ENCODE measurements around the gene PDE4D. TPM values are rescaled to one million over a fixed set of nuclear protein-coding genes. Genes with fewer than 3 reads are reported as not detected.
A peak's percentile ranks its signal among the peaks of the same experiment; 100 is the strongest.

Gene PDE4D
- polyA plus RNA-seq (ENCODE audit: insufficient read length in 3 of 3), result 10 to 100 TPM; 17.7 to 21.3 (median 19.7) TPM
- long read RNA-seq, donor 1, result 0 reads
- long read RNA-seq, donor 2, partial matches to known transcripts, result 0 of 2 reads
- long read RNA-seq, donor 2, other reads (novel, unspliced or antisense), result 0 of 2 reads
- long read RNA-seq, donor 3, partial matches to known transcripts, result 0 of 5 reads
- long read RNA-seq, donor 3, other reads (novel, unspliced or antisense), result 0 of 5 reads
- long read RNA-seq, donor 4, result 0 reads
- long read RNA-seq, donor 5, result 0 reads
- long read RNA-seq, donor 6, partial matches to known transcripts, result 0 of 1 reads
- long read RNA-seq, donor 6, other reads (novel, unspliced or antisense), result 0 of 1 reads
- long read RNA-seq, donor 7, partial matches to known transcripts, result 0 of 1 reads
- long read RNA-seq, donor 7, other reads (novel, unspliced or antisense), result 0 of 1 reads
- long read RNA-seq, donor 8, result 0 reads
- long read RNA-seq, donor 9, partial matches to known transcripts, result 0 of 1 reads
- long read RNA-seq, donor 9, other reads (novel, unspliced or antisense), result 0 of 1 reads
- long read RNA-seq, donor 10, result 0 reads
- long read RNA-seq, donor 11, partial matches to known transcripts, result 0 of 1 reads
- long read RNA-seq, donor 11, other reads (novel, unspliced or antisense), result 0 of 1 reads
- long read RNA-seq, donor 12, partial matches to known transcripts, result 0 of 2 reads
- long read RNA-seq, donor 12, other reads (novel, unspliced or antisense), result 0 of 2 reads
- long read RNA-seq, donor 13, partial matches to known transcripts, result 0 of 1 reads
- long read RNA-seq, donor 13, other reads (novel, unspliced or antisense), result 0 of 1 reads
- long read RNA-seq, donor 14, result 0 reads
- long read RNA-seq, donor 15, partial matches to known transcripts, result 0 of 2 reads
- long read RNA-seq, donor 15, other reads (novel, unspliced or antisense), result 0 of 2 reads
- long read RNA-seq, donor 16, partial matches to known transcripts, result 0 of 3 reads
- long read RNA-seq, donor 16, other reads (novel, unspliced or antisense), result 0 of 3 reads

DNA sequence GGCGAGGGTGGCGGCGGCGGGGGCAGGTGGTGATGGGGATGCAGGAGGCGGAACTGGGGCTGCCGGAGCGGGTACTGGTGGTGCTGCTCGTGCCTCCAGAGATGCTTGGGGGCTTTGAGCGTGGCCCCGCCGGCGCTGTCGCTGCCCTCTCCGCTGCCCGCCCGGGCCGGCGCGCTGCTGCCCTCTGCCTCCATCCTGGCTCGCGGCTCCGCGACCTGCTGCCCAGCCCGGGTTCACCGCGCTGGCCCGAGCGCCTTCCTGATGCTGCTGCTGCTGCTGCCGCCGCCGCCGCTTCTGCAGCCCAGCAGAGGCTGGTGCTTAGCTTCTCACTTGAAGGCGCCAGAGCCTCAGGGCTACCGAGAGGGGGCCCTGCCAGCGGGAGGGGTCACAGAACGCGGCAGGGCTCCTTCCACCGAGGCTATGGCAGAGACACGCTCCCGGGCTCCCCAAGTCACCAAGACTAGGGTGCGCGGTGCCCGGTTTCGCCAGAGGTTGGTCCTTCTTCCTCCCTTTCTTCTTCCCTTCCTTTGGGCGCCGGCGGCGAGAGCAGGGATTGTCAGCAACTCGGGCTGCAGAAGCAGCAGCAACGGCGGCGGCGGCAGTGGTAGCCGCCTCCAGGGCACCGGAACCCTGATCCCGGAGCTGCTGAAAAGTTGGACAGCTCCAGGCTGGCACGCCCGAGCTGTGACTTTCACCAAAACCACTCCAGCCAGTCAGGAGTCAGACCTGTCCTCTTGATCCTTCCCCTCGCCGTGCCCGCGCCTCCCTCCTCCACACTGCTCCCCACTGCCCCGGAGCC, at the start of gene PDE4D:
Gene PDE4D (minus strand): TSS at position 298 of the 799 bp plus-strand sequence.
- DNase-seq, result peak; percentile 77

GRCh38 chr5:59937633-59938032, 44.1 kb upstream of the PDE4D start:
- no peak for DNase-seq

DNA sequence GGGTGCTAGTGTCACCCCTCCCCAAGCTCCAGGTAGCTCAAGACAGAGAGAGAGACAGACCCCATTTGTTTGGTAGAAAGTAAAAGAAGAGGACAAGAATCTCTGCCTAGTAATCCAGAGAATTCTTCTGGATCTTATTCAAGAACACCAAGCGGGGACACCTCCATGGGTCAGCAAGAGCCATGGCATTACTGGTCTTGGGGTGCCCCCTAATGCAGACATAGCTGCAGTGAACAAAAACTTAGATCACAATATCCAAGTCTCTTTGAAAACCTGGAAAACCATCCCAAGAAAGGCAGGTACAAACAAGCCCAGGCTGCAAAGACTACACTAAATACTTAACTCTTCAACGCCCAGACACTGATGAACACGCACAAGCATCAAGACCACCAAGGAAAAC, 29.9 kb upstream of the PDE4D start:
- no peak for DNase-seq

- DNase-seq, result no peak
Observed at GRCh38 chr5:59922220-59922619, 28.7 kb upstream of the PDE4D start.

- DNase-seq, result no peak
Observed at GRCh38 chr5:59921816-59922215, 28.3 kb upstream of the PDE4D start.

DNA sequence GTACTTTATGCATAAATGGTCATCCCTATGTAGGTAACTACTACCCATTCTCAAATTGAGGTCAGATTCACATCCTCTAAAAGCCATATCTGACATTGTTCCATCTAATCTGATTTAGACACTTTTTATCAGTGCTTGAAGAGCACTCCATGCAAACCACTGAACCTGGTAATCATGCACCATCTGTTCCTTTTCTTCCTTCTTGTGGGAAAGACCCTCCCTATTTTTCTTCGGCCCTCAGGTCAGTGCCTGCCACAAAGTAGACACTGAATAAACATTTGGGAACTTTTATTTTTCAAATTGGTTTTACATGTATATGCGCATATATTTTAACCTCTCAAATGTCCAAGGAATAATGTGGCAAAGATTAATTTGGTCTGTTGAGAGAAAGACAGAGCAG, 26.0 kb upstream of the PDE4D start:
- DNase-seq, result no peak

GRCh38 chr5:59917121-59917520, 23.6 kb upstream of the PDE4D start:
- DNase-seq, result no peak

DNA sequence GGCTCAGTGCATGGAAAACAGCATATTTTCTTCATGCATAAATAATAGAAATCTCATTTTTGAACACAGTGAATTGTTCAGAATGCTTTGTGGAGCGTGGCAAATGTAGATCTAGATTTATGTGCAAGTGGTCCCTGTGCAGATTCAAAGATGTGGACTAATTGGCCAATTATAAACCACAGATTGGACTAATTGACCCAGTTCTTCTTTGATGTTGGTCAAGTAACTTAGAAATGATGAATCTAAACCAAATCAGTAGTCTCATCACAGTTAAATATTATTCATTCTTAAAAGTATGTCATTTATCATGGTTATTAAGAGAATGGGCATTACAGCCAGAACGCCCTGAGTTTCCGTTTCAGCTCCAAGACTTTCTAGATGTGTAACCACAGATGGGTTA, 11.7 kb upstream of the PDE4D start:
- no peak for DNase-seq

DNA sequence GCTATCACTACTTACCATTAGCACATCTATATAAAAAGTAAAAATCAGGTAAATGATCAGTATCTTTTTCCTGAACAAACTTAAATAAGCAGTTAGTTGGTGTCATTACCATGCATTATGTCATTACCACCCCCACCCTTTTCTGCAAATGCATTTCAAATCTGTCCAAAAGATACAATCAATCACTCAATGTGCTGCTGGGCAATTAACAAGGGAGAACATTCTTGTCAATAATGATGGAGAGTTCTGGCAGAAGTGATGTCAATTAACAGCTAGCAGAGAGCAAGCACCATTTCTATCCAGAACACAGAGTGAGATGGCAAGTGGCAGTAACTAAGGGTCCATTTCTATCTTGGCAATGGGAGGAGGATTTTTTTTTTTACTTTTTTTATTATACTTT, 3.5 kb upstream of the PDE4D start:
- no peak for DNase-seq

- DNase-seq, result no peak
Observed at GRCh38 chr5:59891962-59892643, 1.4 kb downstream of the PDE4D start.

DNA sequence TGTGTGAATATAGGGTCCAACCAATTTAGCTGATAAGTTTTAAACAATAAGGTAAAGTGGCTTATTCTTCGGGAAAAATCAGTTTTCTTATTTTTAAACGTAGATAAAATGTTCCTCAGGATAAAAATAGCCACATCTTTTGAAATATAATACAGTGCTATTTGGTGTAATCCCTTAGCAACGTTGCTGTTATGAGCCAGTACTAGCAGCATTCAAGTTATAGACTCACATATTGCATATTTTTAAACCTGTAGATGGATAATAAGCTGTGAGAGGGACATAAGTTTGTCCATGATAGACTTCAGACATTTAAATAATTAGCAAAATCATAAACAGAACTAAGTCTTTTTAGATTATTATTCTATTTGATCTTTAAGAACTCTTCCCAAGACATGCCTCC, 6.3 kb downstream of the PDE4D start:
- no peak for DNase-seq

GRCh38 chr5:59874675-59875074, 18.9 kb downstream of the PDE4D start:
- no peak for DNase-seq

- no peak for DNase-seq
Observed at GRCh38 chr5:59873113-59873512, 20.4 kb downstream of the PDE4D start.

- DNase-seq, result no peak
Observed at GRCh38 chr5:59866661-59867060, 26.9 kb downstream of the PDE4D start.

- DNase-seq, result no peak
Observed at GRCh38 chr5:59864718-59865117, 28.8 kb downstream of the PDE4D start.

- no peak for DNase-seq
Observed at GRCh38 chr5:59863777-59864176, 29.7 kb downstream of the PDE4D start.

DNA sequence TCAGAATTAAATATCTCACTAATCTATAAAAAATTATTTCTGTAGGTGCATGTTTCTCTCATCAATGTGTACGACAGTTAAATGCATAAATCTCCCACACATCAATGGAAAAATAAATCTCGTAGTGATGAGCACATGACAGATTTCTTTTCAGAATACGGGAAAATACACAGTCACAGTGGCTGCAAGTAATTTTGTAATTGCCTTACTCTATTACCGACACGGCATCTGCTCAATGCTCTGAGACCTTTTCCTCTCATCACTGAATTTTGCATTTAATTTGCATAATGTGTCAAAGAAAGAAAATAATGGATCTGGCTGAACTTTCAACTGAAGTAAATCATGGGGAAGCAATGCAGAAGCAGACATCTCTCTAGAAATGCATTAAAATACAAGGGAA, 37.2 kb downstream of the PDE4D start:
- no peak for DNase-seq

DNA sequence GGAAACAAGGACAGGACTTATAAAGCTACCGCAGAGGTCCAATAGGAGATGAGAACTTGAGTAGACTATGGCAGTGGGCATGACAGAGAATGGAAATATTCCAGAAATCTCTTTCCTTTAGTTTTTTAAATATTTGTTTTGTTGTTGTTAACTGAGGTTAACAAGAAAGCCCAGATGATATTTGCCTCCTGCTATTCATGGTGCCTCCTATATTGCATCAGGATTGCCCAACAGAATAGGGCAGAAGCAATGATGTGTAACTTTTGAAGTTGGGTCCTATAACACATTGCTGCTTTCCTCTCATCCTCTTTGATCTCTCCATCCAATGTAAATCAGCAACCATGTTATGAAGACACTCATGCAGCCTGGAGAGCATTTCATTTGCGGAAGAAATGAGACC, 42.8 kb downstream of the PDE4D start:
- DNase-seq, result no peak

- no peak for DNase-seq
Observed at GRCh38 chr5:59847586-59847985, 45.9 kb downstream of the PDE4D start.

- DNase-seq, result no peak
Observed at GRCh38 chr5:59845730-59846129, 47.8 kb downstream of the PDE4D start.

GRCh38 chr5:59843511-59844213, 49.9 kb downstream of the PDE4D start:
- no peak for DNase-seq
